ENCODE measurements around the gene ANOS1. TPM values are rescaled to one million over a fixed set of nuclear protein-coding genes. Genes with fewer than 3 reads are reported as not detected.

ANOS1 gene
- polyA plus RNA-seq, 3 donors, result 0.07 to 0.18 TPM; not detected in 1

DNA sequence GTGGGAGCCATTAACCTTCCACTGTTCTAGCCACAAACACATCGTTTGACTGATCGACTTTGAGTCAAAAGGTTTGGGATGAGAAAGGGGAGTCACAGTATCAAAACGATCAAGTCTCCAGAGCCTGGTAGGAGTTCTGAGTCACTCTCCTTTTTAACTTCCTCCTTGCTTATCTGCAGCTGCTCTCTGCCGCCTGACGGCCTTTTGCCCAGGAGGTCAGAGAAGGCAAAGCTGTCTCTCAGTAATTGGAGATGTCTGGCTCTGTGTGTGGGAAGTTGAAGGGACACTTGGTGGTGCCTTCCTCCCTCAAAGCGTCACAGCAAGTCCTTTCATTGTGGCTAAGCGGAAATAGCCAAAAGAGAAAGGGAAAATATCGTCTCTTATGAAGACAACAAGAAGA lies 63.1 kb downstream of the ANOS1 start:
- Histone ChIP-seq H3K27me3 (ENCODE audit: control insufficient read depth in 2 of 2, insufficient read depth in 2 of 2, low read length in 2 of 2) (no peaks in the 10 kb centered on the region), H3K9ac (ENCODE audit: insufficient read depth, low read length, poor library complexity, severe bottlenecking) (no peak overlapping the region), H3K27ac (ENCODE audit: low read depth in 1 of 2, low read length in 2 of 2) (no peak overlapping the region), H3K79me2 (ENCODE audit: insufficient read depth, low read length) (no peaks in the 10 kb centered on the region), H3K9me3 (replicated peaks in 1 of 2; ENCODE audit: control insufficient read depth in 1 of 2, insufficient read depth in 1 of 2, low read length in 2 of 2) (no peaks in the 10 kb centered on the region), H3K4me2 (replicated peaks; ENCODE audit: extremely low read depth, low read length, poor library complexity, severe bottlenecking) (no peak overlapping the region), H3K4me1 (ENCODE audit: control insufficient read depth in 1 of 2, insufficient read depth in 2 of 2, low read length in 2 of 2) (no peaks in the 10 kb centered on the region), H3K36me3 (replicated peaks in 1 of 2; ENCODE audit: control insufficient read depth in 1 of 2, insufficient read depth in 2 of 2, low read length in 2 of 2) (no peaks in the 10 kb centered on the region), H3K4me3 (replicated peaks in 1 of 3; ENCODE audit: low read depth in 2 of 3, low read length in 3 of 3) (no peak overlapping the region), H2AFZ (ENCODE audit: insufficient read depth, low read depth, low read length, poor library complexity, severe bottlenecking) (no peak overlapping the region), H4K20me1 (ENCODE audit: insufficient read depth, low read length) (no peaks in the 10 kb centered on the region)
- peaks cover 0 to 2% (median 1%) of the 10 kb centered on the region in 3 donors for H3K27me3 Mint-ChIP-seq (ENCODE audit: low read depth in 3 of 3)
- DNase-seq, result peak in 2 of 3 donors; percentile 5 to 22
- H3K4me1 Mint-ChIP-seq, result peaks cover 5% of the 10 kb centered on the region
- intact Hi-C loops (cut with micrococcal nuclease), result no loop called here
- H3K36me3 Mint-ChIP-seq, result no peaks in the 10 kb centered on the region
- peak overlapping the region in 1 of 2 donors; percentile 48 for H3K4me3 Mint-ChIP-seq
- no CpG with 5 or more reads among the region's 8 CpGs for WGBS (ENCODE audit: insufficient coverage)
- H3K9me3 Mint-ChIP-seq, result peaks cover 0 to 4% (median 2%) of the 10 kb centered on the region in 7 donors
- peak overlapping the region in 1 of 7 donors; percentile 62 for H3K27ac Mint-ChIP-seq
- TF ChIP-seq, protein P1, sequence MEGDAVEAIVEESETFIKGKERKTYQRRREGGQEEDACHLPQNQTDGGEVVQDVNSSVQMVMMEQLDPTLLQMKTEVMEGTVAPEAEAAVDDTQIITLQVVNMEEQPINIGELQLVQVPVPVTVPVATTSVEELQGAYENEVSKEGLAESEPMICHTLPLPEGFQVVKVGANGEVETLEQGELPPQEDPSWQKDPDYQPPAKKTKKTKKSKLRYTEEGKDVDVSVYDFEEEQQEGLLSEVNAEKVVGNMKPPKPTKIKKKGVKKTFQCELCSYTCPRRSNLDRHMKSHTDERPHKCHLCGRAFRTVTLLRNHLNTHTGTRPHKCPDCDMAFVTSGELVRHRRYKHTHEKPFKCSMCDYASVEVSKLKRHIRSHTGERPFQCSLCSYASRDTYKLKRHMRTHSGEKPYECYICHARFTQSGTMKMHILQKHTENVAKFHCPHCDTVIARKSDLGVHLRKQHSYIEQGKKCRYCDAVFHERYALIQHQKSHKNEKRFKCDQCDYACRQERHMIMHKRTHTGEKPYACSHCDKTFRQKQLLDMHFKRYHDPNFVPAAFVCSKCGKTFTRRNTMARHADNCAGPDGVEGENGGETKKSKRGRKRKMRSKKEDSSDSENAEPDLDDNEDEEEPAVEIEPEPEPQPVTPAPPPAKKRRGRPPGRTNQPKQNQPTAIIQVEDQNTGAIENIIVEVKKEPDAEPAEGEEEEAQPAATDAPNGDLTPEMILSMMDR (IDR thresholded peaks at IDR 0.05), result no peak

GRCh38 chrX:8663325-8663724 lies 68.6 kb downstream of the ANOS1 start:
- Mint-ChIP-seq H3K36me3 (no peaks in the 10 kb centered on the region), H3K4me3 (no peak overlapping the region), H3K4me1 (no peaks in the 10 kb centered on the region), H3K27ac (no peak overlapping the region), H3K27me3 (ENCODE audit: low read depth in 3 of 3) (peaks cover 0 to 1% (median 0%) of the 10 kb centered on the region in 3 donors), H3K9me3 (peaks cover 2 to 13% (median 4%) of the 10 kb centered on the region in 7 donors)
- no peak for DNase-seq
- Histone ChIP-seq H3K9ac (ENCODE audit: insufficient read depth, low read length, poor library complexity, severe bottlenecking) (no peak overlapping the region), H3K36me3 (replicated peaks in 1 of 2; ENCODE audit: control insufficient read depth in 1 of 2, insufficient read depth in 2 of 2, low read length in 2 of 2) (no peaks in the 10 kb centered on the region), H3K4me3 (replicated peaks in 1 of 3; ENCODE audit: low read depth in 2 of 3, low read length in 3 of 3) (no peak overlapping the region), H2AFZ (ENCODE audit: insufficient read depth, low read depth, low read length, poor library complexity, severe bottlenecking) (no peak overlapping the region), H3K27ac (ENCODE audit: low read depth in 1 of 2, low read length in 2 of 2) (no peak overlapping the region), H4K20me1 (ENCODE audit: insufficient read depth, low read length) (no peaks in the 10 kb centered on the region), H3K27me3 (ENCODE audit: control insufficient read depth in 2 of 2, insufficient read depth in 2 of 2, low read length in 2 of 2) (no peaks in the 10 kb centered on the region), H3K79me2 (ENCODE audit: insufficient read depth, low read length) (no peaks in the 10 kb centered on the region), H3K4me2 (replicated peaks; ENCODE audit: extremely low read depth, low read length, poor library complexity, severe bottlenecking) (no peak overlapping the region), H3K4me1 (ENCODE audit: control insufficient read depth in 1 of 2, insufficient read depth in 2 of 2, low read length in 2 of 2) (no peaks in the 10 kb centered on the region), H3K9me3 (replicated peaks in 1 of 2; ENCODE audit: control insufficient read depth in 1 of 2, insufficient read depth in 1 of 2, low read length in 2 of 2) (no peaks in the 10 kb centered on the region)
- intact Hi-C loops (cut with micrococcal nuclease), result no loop called here
- TF ChIP-seq, protein P1 (IDR thresholded peaks at IDR 0.05), result no peak
- WGBS (ENCODE audit: insufficient coverage), result no CpG with 5 or more reads among the region's 1 CpG
